GM12801 (cell line): ENCODE measurements around the gene HLA-A.

ENCODE experiments used
- CTCF ChIP-seq: IDR thresholded peaks from one replicate; pipeline ENCODE4 v1.5.1; 2011; ENCODE audit warnings: control low read depth; ENCODE audit not compliant: insufficient read length; ENCODE audit errors: extremely low read depth

The HLA-A gene

GRCh38 chr6:29938746-29939508 lies 3.4 kb upstream of the HLA-A start:
- TF ChIP-seq CTCF = no peak

- no peak for TF ChIP-seq CTCF
These were observed 1.3 kb upstream of the HLA-A start for GRCh38 chr6:29941016-29941415.

- TF ChIP-seq CTCF = no peak
These were observed 861 bp upstream of the HLA-A start for GRCh38 chr6:29941471-29941870.

GRCh38 chr6:29941916-29942274 lies 437 bp upstream of the HLA-A start:
- TF ChIP-seq CTCF = no peak

- TF ChIP-seq CTCF = no peak
These were observed 978 bp downstream of the HLA-A start for GRCh38 chr6:29943053-29943966.

GRCh38 chr6:29945281-29945820 lies 3.0 kb downstream of the HLA-A start:
- TF ChIP-seq CTCF = no peak
